GM23338 (cell line): ENCODE results near the gene ARID4A. TPM values are rescaled to one million over a fixed set of nuclear protein-coding genes. Genes with fewer than 3 reads are reported as not detected.

Experiments used
- ATAC-seq: fragments of 200-7000 bp; cut with Tn5 transposase; 3 replicates; pipeline ENCODE4 v1.9.1; 2020
- DNase-seq: peaks from one replicate; pipeline ENCODE4 v3.0.0-alpha.2; 2015; ENCODE audit warnings: low spot score
- H2AFZ ChIP-seq: fragments of 200-600 bp; sonication (generic); 2 replicates; pipeline ENCODE4 v1.8.0; 2016; ENCODE audit warnings: antibody characterized with exemption, mild to moderate bottlenecking, moderate library complexity
- H3F3A ChIP-seq: fragments of 200-600 bp; sonication (generic); replicated peaks from 2 replicates; pipeline ENCODE4 v1.8.0; 2017; ENCODE audit warnings: antibody characterized with exemption, mixed run types, low read depth
- H3K27ac ChIP-seq: fragments of 200-600 bp; sonication (generic); 2 replicates; pipeline ENCODE4 v1.6.1; 2016; ENCODE audit warnings: low read depth
- H3K27me3 ChIP-seq: fragments of 200-600 bp; sonication (generic); 2 replicates; pipeline ENCODE4 v1.8.0; 2016; ENCODE audit warnings: mild to moderate bottlenecking, mixed run types, moderate library complexity; ENCODE audit not compliant: insufficient read depth
- H3K36me3 ChIP-seq: fragments of 200-600 bp; sonication (generic); 2 replicates; pipeline ENCODE4 v1.8.0; 2016; ENCODE audit warnings: mild to moderate bottlenecking; ENCODE audit not compliant: insufficient read depth
- H3K4me1 ChIP-seq: fragments of 200-600 bp; sonication (generic); 2 replicates; pipeline ENCODE4 v1.8.0; 2016; ENCODE audit warnings: mild to moderate bottlenecking, moderate library complexity; ENCODE audit not compliant: insufficient read depth
- H3K4me2 ChIP-seq: fragments of 200-600 bp; sonication (generic); 2 replicates; pipeline ENCODE4 v1.7.1; 2017; ENCODE audit warnings: mixed run types
- H3K4me3 ChIP-seq: fragments of 200-600 bp; sonication (generic); 2 replicates; pipeline ENCODE4 v1.6.1; 2016; ENCODE audit warnings: mixed run types
- H3K79me2 ChIP-seq: fragments of 200-600 bp; sonication (generic); replicated peaks from 2 replicates; pipeline ENCODE4 v1.8.0; 2017; ENCODE audit warnings: mild to moderate bottlenecking; ENCODE audit not compliant: insufficient read depth
- H3K9me2 ChIP-seq: fragments of 200-600 bp; sonication (generic); 2 replicates; pipeline ENCODE4 v1.8.0; 2017; ENCODE audit not compliant: insufficient read depth
- H4K20me1 ChIP-seq: fragments of 200-600 bp; sonication (generic); replicated peaks from 2 replicates; pipeline ENCODE4 v1.8.0; 2017; ENCODE audit warnings: mild to moderate bottlenecking; ENCODE audit not compliant: insufficient read depth
- H3K27ac Mint-ChIP-seq: 2 replicates; pipeline ENCODE4 v1.8.0; 2020; ENCODE audit warnings: inconsistent platforms, mild to moderate bottlenecking, moderate library complexity, mixed read lengths
- H3K27me3 Mint-ChIP-seq: 3 replicates; pipeline ENCODE4 v1.8.0; 2022; ENCODE audit warnings: low read depth, mild to moderate bottlenecking, moderate library complexity, mixed read lengths, inconsistent platforms; ENCODE audit not compliant: insufficient read depth, poor library complexity
- H3K36me3 Mint-ChIP-seq: 3 replicates; pipeline ENCODE4 v1.8.0; 2021; ENCODE audit warnings: low read depth, mild to moderate bottlenecking, inconsistent platforms, moderate library complexity, mixed read lengths
- H3K4me1 Mint-ChIP-seq: 3 replicates; pipeline ENCODE4 v1.8.0; 2020; ENCODE audit warnings: mild to moderate bottlenecking, inconsistent platforms, mixed read lengths
- H3K4me3 Mint-ChIP-seq: 3 replicates; pipeline ENCODE4 v1.8.0; 2021; ENCODE audit warnings: moderate library complexity, mild to moderate bottlenecking, inconsistent platforms, mixed read lengths
- H3K9me3 Mint-ChIP-seq: 3 replicates; pipeline ENCODE4 v1.8.0; 2020; ENCODE audit warnings: moderate library complexity, mild to moderate bottlenecking, inconsistent platforms, mixed read lengths
- EZH2phosphoT487 ChIP-seq: fragments of 200-600 bp; sonication (generic); IDR thresholded peaks from one replicate; pipeline ENCODE4 v1.8.1; 2018; ENCODE audit warnings: antibody characterized with exemption; ENCODE audit not compliant: unreplicated experiment
- POLR2AphosphoS5 ChIP-seq: IDR thresholded peaks from 2 replicates; pipeline ENCODE4 v1.6.1; 2016; ENCODE audit warnings: antibody characterized with exemption, low read depth
- polyA plus RNA-seq: library from polyadenylated mRNA; unstranded; fragments of >200 nt; fragmentation: Nextera tagmentation; extraction: Ambion mirVana; gene quantifications from 2 replicates; pipeline ENCODE4 v1.2.1, GENCODE V29; 2016
- total RNA-seq: library from RNA; depleted of rRNA; stranded (reverse); fragments of >200 nt; shearing (Covaris generic); gene quantifications from 2 replicates; pipeline ENCODE4 v1.2.3, GENCODE V29; 2014
- TF ChIP-seq, protein P1 (sequence below): fragments of 250-450 bp; sonication (Bioruptor Pico); IDR thresholded peaks from 2 replicates; pipeline ENCODE4 v1.5.0; 2020; ENCODE audit warnings: mild to moderate bottlenecking, moderate library complexity

Gene ARID4A
- total and polyA plus RNA-seq, 2 experiments from 2014 or later: 9.1 to 25.4 TPM

GRCh38 chr14:58297762-58298476 lies 436 bp upstream of the ARID4A start (continued):
- TF ChIP-seq, protein P1, sequence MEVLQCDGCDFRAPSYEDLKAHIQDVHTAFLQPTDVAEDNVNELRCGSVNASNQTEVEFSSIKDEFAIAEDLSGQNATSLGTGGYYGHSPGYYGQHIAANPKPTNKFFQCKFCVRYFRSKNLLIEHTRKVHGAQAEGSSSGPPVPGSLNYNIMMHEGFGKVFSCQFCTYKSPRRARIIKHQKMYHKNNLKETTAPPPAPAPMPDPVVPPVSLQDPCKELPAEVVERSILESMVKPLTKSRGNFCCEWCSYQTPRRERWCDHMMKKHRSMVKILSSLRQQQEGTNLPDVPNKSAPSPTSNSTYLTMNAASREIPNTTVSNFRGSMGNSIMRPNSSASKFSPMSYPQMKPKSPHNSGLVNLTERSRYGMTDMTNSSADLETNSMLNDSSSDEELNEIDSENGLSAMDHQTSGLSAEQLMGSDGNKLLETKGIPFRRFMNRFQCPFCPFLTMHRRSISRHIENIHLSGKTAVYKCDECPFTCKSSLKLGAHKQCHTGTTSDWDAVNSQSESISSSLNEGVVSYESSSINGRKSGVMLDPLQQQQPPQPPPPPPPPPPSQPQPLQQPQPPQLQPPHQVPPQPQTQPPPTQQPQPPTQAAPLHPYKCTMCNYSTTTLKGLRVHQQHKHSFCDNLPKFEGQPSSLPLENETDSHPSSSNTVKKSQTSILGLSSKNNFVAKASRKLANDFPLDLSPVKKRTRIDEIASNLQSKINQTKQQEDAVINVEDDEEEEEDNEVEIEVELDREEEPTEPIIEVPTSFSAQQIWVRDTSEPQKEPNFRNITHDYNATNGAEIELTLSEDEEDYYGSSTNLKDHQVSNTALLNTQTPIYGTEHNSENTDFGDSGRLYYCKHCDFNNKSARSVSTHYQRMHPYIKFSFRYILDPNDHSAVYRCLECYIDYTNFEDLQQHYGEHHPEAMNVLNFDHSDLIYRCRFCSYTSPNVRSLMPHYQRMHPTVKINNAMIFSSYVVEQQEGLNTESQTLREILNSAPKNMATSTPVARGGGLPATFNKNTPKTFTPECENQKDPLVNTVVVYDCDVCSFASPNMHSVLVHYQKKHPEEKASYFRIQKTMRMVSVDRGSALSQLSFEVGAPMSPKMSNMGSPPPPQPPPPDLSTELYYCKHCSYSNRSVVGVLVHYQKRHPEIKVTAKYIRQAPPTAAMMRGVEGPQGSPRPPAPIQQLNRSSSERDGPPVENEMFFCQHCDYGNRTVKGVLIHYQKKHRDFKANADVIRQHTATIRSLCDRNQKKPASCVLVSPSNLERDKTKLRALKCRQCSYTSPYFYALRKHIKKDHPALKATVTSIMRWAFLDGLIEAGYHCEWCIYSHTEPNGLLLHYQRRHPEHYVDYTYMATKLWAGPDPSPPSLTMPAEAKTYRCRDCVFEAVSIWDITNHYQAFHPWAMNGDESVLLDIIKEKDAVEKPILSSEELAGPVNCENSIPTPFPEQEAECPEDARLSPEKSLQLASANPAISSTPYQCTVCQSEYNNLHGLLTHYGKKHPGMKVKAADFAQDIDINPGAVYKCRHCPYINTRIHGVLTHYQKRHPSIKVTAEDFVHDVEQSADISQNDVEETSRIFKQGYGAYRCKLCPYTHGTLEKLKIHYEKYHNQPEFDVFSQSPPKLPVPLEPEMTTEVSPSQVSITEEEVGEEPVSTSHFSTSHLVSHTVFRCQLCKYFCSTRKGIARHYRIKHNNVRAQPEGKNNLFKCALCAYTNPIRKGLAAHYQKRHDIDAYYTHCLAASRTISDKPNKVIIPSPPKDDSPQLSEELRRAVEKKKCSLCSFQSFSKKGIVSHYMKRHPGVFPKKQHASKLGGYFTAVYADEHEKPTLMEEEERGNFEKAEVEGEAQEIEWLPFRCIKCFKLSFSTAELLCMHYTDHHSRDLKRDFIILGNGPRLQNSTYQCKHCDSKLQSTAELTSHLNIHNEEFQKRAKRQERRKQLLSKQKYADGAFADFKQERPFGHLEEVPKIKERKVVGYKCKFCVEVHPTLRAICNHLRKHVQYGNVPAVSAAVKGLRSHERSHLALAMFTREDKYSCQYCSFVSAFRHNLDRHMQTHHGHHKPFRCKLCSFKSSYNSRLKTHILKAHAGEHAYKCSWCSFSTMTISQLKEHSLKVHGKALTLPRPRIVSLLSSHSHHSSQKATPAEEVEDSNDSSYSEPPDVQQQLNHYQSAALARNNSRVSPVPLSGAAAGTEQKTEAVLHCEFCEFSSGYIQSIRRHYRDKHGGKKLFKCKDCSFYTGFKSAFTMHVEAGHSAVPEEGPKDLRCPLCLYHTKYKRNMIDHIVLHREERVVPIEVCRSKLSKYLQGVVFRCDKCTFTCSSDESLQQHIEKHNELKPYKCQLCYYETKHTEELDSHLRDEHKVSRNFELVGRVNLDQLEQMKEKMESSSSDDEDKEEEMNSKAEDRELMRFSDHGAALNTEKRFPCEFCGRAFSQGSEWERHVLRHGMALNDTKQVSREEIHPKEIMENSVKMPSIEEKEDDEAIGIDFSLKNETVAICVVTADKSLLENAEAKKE (CRISPR knock-in tag): 0 out of 2 replicates have a peak, but pooled peaks have one; percentile 15
- peak; percentile 70 for TF ChIP-seq POLR2AphosphoS5

DNA sequence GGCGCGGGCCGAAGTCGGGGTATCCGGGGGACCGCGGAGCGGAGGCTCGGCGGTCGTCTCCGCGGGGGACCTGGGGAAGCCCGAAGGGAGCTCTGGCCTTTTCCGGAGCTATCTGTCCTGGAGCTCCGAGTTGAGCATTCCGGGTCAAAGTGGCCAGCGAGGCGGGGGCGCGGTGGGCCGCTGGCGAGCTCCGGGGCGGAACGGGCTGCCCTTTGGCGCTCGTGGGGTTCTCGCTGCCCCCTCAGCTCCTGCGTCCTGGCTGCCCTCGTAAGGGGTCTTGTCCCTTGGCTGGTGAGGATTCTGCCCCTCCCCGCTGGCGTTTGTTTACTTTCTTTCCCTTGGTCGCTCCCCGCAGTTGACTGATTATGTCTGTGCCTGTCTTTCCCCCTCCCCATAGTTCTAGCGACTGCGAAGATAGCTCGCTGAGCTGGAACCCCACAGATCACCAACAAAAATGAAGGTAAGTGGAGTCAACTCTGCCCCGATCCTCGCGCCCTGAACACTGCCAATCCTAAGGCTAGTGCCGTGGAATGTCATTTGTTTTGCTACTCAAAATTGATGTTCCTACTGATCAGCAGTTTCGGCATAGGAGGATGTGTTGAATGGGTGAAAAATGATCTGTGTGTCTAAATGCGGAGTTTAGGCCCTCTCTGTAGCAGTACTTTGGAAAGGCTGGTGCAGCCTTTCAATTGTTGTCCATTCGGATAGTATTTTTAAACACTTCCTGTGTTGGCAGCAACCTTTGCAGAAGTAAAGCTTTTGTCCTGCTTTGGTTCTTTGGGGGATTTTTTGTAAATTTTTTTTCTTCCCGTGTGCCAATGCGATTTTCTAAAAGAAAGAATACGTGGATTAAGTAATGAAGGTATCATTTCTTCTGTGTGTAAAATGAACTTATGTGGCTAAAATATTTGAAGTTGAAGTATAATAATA lies 1.3 kb downstream of the ARID4A start:
- H3K79me2 ChIP-seq: peaks cover 48% of the 10 kb centered on the region
- peaks cover 13% of the 10 kb centered on the region for H3K4me1 ChIP-seq
- no peaks in the 10 kb centered on the region; the same call in none of the 2 replicates for H4K20me1 ChIP-seq
- TF ChIP-seq POLR2AphosphoS5: peak; percentile 6; the same call in 1 of the 2 replicates
- no peak for TF ChIP-seq EZH2phosphoT487
- H3K4me2 ChIP-seq: peak overlapping the region; percentile 86
- 0 out of 2 replicates have a peak overlapping the region, but pooled peaks have one; percentile 19 for H2AFZ ChIP-seq
- DNase-seq (peak; percentile 53), ATAC-seq (no peak)
- H3K36me3 Mint-ChIP-seq: peaks cover 27% of the 10 kb centered on the region
- H3K4me1 Mint-ChIP-seq: peaks cover 6% of the 10 kb centered on the region; the same call in 2 of the 3 replicates
- H3K27ac ChIP-seq: no peak overlapping the region
- H3K27ac Mint-ChIP-seq: peak overlapping the region; percentile 76
- H3K36me3 ChIP-seq: peaks cover 4% of the 10 kb centered on the region; the same call in 1 of the 2 replicates
- H3K9me3 Mint-ChIP-seq: no peaks in the 10 kb centered on the region
- H3K27me3 Mint-ChIP-seq: no peaks in the 10 kb centered on the region
- H3K4me3 Mint-ChIP-seq: peak overlapping the region; percentile 89; the same call in 2 of the 3 replicates
- H3K9me2 ChIP-seq: no peaks in the 10 kb centered on the region
- peak overlapping the region; percentile 72 for H3K4me3 ChIP-seq
- 0 out of 2 replicates have a peak, but pooled peaks cover 5% of the 10 kb centered on the region for H3F3A ChIP-seq
- no peaks in the 10 kb centered on the region for H3K27me3 ChIP-seq
